Measurements from ENCODE around the gene MFN2. TPM values are rescaled to one million over a fixed set of nuclear protein-coding genes. Genes with fewer than 3 reads are reported as not detected.

The MFN2 gene
- total and polyA plus RNA-seq, 9 of the 15 experiments (the other 6 are each of a cell fraction or from before 2014, with no cell fraction given), result 10.5 to 158 (median 87.1) TPM

- H3K9me3 ChIP-seq (replicated peaks; ENCODE audit: control insufficient read depth, insufficient read depth, low read depth, low read length), result no peaks in the 10 kb centered on the region
- no peak overlapping the region for H3K4me3 ChIP-seq
- peaks cover 34% of the 10 kb centered on the region for H4K20me1 ChIP-seq (replicated peaks; ENCODE audit: control insufficient read depth, insufficient read depth, low read length)
- H3K9ac ChIP-seq (ENCODE audit: insufficient read depth in 1 of 2, low read depth in 2 of 2, low read length in 2 of 2), result no peak overlapping the region; a peak in 1 of 4 replicates
- H3K27ac ChIP-seq (ENCODE audit: extremely low read depth, low read depth, low read length), result no peak overlapping the region
- no TSS peak for BruUV-seq (replicated peaks)
- no peak for ATAC-seq
- H2AFZ ChIP-seq (ENCODE audit: low read depth, low read length), result no peak overlapping the region
- H3K27me3 ChIP-seq (ENCODE audit: control insufficient read depth in 2 of 2, insufficient read depth in 2 of 2, low read length in 2 of 2), result no peaks in the 10 kb centered on the region
- FAIRE-seq, result no peak
- peaks cover 24 to 38% of the 10 kb centered on the region in 2 experiments; a peak in 4 of 5 replicates for H3K4me1 ChIP-seq (replicated peaks in 1 of 2; ENCODE audit: control insufficient read depth in 2 of 2, insufficient read depth in 2 of 2, low read length in 2 of 2)
- in situ Hi-C loops (cut with MboI), result no loop called here
- TF ChIP-seq ZNF639 (CRISPR knock-in tag; conservative IDR thresholded peaks at IDR 0.05 in 1 of 2, IDR thresholded peaks at IDR 0.05 in 1 of 2) (no peak), NR3C1 (CRISPR knock-in tag; IDR thresholded peaks at IDR 0.05) (no peak)
- intact Hi-C loops (cut with micrococcal nuclease), result loop anchor here (10.0 kb wide), 1 partner anchor 229 kb away; no protein-coding TSS in a partner anchor
- 66% methylated on average over 7 of the region's 7 CpGs for WGBS (ENCODE audit: insufficient coverage, low coverage, missing lambda C conversion rate)
- peaks cover 91% of the 10 kb centered on the region for H3K36me3 ChIP-seq (ENCODE audit: control insufficient read depth, insufficient read depth, low read length)
- no peak for DNase-seq (ENCODE audit: extremely low read depth in 1 of 4, low spot score in 3 of 4)
- peaks cover 98% of the 10 kb centered on the region for H3K79me2 ChIP-seq (ENCODE audit: control insufficient read depth, insufficient read depth, low read length)
- POLR2A ChIA-PET, result interaction anchor here (0.6 to 8.1 kb wide), 4 partner anchors 11 to 77 kb away, joined by 3 to 141 read pairs (median 4); no protein-coding TSS in a partner anchor
- H3K9me1 ChIP-seq (ENCODE audit: control insufficient read depth, insufficient read depth, low read length), result peaks cover 13% of the 10 kb centered on the region
- CTCF ChIA-PET (ENCODE audit: low intra/inter-chr PET ratio), result no interaction called here
- H3K4me2 ChIP-seq (ENCODE audit: insufficient read depth, low read length), result no peak overlapping the region
These were observed 5.6 kb downstream of the MFN2 start for GRCh38 chr1:11985851-11986250.

- Histone ChIP-seq H4K20me1 (replicated peaks; ENCODE audit: control insufficient read depth, insufficient read depth, low read length) (peaks cover 17% of the 10 kb centered on the region; the same call in 1 of the 2 replicates), H3K36me3 (ENCODE audit: control insufficient read depth, insufficient read depth, low read length) (peaks cover 89% of the 10 kb centered on the region), H3K27ac (ENCODE audit: extremely low read depth, low read depth, low read length) (no peak overlapping the region), H3K4me3 (no peak overlapping the region), H3K9me1 (ENCODE audit: control insufficient read depth, insufficient read depth, low read length) (peaks cover 4% of the 10 kb centered on the region), H3K27me3 (ENCODE audit: control insufficient read depth in 2 of 2, insufficient read depth in 2 of 2, low read length in 2 of 2) (no peaks in the 10 kb centered on the region), H3K9me3 (replicated peaks; ENCODE audit: control insufficient read depth, insufficient read depth, low read depth, low read length) (no peaks in the 10 kb centered on the region), H3K4me2 (ENCODE audit: insufficient read depth, low read length) (no peak overlapping the region), H3K79me2 (ENCODE audit: control insufficient read depth, insufficient read depth, low read length) (peaks cover 66% of the 10 kb centered on the region), H3K4me1 (replicated peaks in 1 of 2; ENCODE audit: control insufficient read depth in 2 of 2, insufficient read depth in 2 of 2, low read length in 2 of 2) (peaks cover 0 to 4% of the 10 kb centered on the region in 2 experiments; a peak in 3 of 5 replicates), H3K9ac (ENCODE audit: insufficient read depth in 1 of 2, low read depth in 2 of 2, low read length in 2 of 2) (no peak overlapping the region; a peak in 1 of 4 replicates), H2AFZ (ENCODE audit: low read depth, low read length) (no peak overlapping the region)
- CTCF ChIA-PET (ENCODE audit: low intra/inter-chr PET ratio), result interaction anchor here (0.6 kb wide), 1 partner anchor 135 kb away, joined by 4 read pairs; no protein-coding TSS in a partner anchor
- POLR2A ChIA-PET, result interaction anchor here (0.6 to 1.5 kb wide), 5 partner anchors 9 to 339 kb away, joined by 3 to 8 read pairs (median 3); partner anchors contain the start of genes KIAA2013 and MFN2
- no TSS peak for BruUV-seq (replicated peaks)
- WGBS (ENCODE audit: insufficient coverage, low coverage, missing lambda C conversion rate), result 94% methylated on average over 7 of the region's 7 CpGs
- intact Hi-C loops (cut with micrococcal nuclease) (loop anchor here (10.0 kb wide), 1 partner anchor 225 kb away; no protein-coding TSS in a partner anchor), in situ Hi-C loops (cut with MboI) (no loop called here)
- DNase-seq (ENCODE audit: extremely low read depth in 1 of 4, low spot score in 3 of 4) (no peak), FAIRE-seq (no peak), ATAC-seq (no peak)
- TF ChIP-seq TEAD1 (CRISPR knock-in tag; IDR thresholded peaks at IDR 0.05), result no peak
- TF ChIP-seq TAF7 (tag; IDR thresholded peaks at IDR 0.05), result no peak
- TF ChIP-seq RAD21 (CRISPR knock-in tag; conservative IDR thresholded peaks at IDR 0.05 in 1 of 2, IDR thresholded peaks at IDR 0.05 in 1 of 2), result no peak
- TF ChIP-seq E2F1 (CRISPR knock-in tag; IDR thresholded peaks at IDR 0.05), result no peak
- TF ChIP-seq NUFIP1 (IDR thresholded peaks at IDR 0.05; ENCODE audit: partially characterized antibody), result no peak
These were observed 9.4 kb downstream of the MFN2 start for GRCh38 chr1:11989669-11990068.
